ENCODE measurements around the gene NAA15.
"Not testable (repeated sequence)": the region's sequence is repeated elsewhere in the genome, so short reads cannot be mapped to it uniquely, and the experiment has no call there.

Gene NAA15

GRCh38 chr4:139453371-139454110 lies 152.2 kb downstream of the NAA15 start:
- DNase-seq: peak; percentile 97

GRCh38 chr4:139454111-139455045 lies 153.1 kb downstream of the NAA15 start, which contains the start of gene RAB33B:
RAB33B (plus strand) TSS chr4:139454121; CDS start chr4:139454196, 75 bp downstream.
- DNase-seq: no peak

GRCh38 chr4:139455126-139455538 lies 153.8 kb downstream of the NAA15 start:
- DNase-seq: no peak

DNA sequence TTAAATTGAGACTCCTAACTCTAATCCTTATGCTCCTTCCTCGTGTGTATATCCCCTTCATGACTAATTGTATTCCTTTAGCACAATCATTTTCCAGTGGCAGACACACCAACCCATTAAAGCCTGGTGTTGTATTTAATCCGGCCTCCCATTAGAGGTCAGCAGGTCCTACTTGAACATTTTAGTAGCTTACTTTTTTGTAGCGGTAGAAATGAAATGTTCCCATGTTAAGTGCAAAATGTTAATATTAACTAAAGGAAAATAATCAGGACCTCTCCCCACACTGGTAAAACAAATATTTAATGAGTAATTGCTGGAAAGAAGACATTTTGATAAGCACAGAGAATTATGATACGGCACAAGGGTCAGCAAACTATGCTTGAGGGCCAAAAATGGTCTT lies 156.0 kb downstream of the NAA15 start:
- no peak for DNase-seq

- DNase-seq: no peak
Observed at GRCh38 chr4:139458543-139458942, 157.2 kb downstream of the NAA15 start.

- DNase-seq: no peak
Observed at GRCh38 chr4:139458999-139459398, 157.7 kb downstream of the NAA15 start.

GRCh38 chr4:139460565-139460964 lies 159.3 kb downstream of the NAA15 start:
- no peak for DNase-seq

- DNase-seq: no peak
Observed at GRCh38 chr4:139461022-139461628, 159.8 kb downstream of the NAA15 start.

DNA sequence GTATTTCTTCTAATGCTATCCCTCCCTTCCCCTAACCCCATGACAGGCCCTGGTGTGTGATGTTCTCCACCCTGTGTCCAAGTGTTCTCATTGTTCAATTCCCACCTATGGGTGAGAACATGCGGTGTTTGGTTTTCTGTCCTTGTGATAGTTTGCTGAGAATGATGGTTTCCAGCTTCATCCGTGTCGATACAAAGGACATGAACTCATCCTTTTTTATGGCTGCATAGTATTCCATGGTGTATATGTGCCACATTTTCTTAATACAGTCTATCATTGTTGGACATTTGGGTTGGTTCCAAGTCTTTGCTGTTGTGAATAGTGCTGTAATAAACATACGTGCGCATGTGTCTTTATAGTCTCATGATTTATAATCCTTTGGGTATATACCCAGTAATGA lies 163.2 kb downstream of the NAA15 start:
- not testable (repeated sequence) for DNase-seq

DNA sequence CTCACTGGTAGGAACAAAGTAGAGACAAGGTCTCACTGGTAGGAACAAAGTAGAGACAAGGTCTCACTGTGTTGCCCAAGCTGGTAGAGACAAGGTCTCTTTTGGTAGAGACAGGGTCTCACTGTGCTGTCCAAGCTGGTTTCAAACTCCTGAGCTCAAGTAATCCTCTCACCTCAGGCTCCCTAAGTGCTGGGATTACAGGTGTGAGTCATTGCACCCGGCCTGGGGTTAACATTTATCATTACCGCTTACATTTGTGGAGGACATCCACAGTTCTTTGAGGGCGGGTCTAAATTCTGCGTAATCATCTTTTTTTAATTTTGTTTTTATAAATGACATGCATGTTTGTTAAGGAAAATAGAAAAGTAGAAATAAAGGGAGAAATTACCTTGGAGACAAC lies 164.6 kb downstream of the NAA15 start:
- no peak for DNase-seq

DNA sequence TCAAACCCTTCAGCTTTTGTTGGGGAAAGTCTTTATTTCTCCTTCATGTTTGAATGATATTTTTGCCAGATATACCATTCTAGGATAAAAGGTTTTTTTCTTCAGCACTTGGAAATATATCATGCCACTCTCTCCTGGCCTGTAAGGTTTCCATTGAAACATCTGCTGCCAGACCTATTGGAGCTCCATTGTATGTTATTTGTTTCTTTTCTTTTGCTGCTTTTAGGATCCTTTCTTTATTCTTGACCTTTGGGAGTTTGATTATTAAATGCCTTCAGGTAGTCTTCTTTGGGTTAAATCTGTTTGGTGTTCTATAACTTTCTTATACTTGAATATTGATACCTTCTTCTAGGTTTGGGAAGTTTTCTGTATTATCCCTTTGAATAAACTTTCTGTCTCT lies 167.5 kb downstream of the NAA15 start:
- not testable (repeated sequence) for DNase-seq

GRCh38 chr4:139469216-139469615 lies 167.9 kb downstream of the NAA15 start:
- no peak for DNase-seq
